ENCODE results near the gene WWOX. TPM values are rescaled to one million over a fixed set of nuclear protein-coding genes. Genes with fewer than 3 reads are reported as not detected.

The WWOX gene
- total and polyA plus RNA-seq, 2 donors (not counting 1 experiment from before 2014, with no cell fraction given): 10.5 to 42.3 TPM

DNA sequence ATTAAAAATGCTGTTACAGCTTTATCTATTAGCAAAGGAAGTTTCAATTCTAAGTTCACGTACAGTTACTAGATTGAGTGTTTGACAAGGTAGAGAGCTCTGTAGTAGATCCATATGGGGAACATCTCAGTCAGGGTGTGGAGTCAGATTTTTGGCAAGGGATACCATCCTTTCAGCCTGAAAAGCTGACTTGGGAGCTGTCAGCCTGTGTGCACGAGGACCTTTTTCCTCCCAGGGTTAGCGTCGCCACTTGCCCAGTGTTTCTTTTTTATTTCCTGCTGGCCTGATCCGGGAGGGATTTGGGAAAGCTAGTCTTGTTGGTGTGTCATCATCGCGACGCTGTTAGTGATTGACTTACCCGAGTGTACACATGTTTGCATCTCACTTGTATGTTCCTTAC is 29.5 kb downstream of the WWOX start:
- H3K36me3 ChIP-seq (replicated peaks in 1 of 2; ENCODE audit: control extremely low read depth in 1 of 2, control insufficient read depth in 1 of 2, extremely low read depth in 1 of 2, insufficient read depth in 2 of 2, low read length in 1 of 2): no peaks in the 10 kb centered on the region
- ChIA-PET CTCF (interaction anchor here (0.7 kb wide), 1 partner anchor 1015 kb away, joined by 3 read pairs; no protein-coding TSS in a partner anchor), POLR2A (no interaction called here)
- Mint-ChIP-seq H3K9me3 (ENCODE audit: insufficient read depth) (peaks cover 5% of the 10 kb centered on the region), H3K27me3 (no peaks in the 10 kb centered on the region), H3K27ac (no peak overlapping the region), H3K4me1 (no peaks in the 10 kb centered on the region), H3K4me3 (no peak overlapping the region)
- no peak for TF ChIP-seq EZH2 (IDR thresholded peaks at IDR 0.05; ENCODE audit: borderline replicate concordance, insufficient read depth, low read depth, low read length, poor library complexity, severe bottlenecking)
- no peaks in the 10 kb centered on the region for H3K79me2 ChIP-seq (ENCODE audit: control insufficient read depth, insufficient read depth, low read length)
- H2AFZ ChIP-seq (ENCODE audit: insufficient read depth, low read depth, low read length, poor library complexity, severe bottlenecking): no peak overlapping the region
- H3K27me3 ChIP-seq (replicated peaks in 1 of 4; ENCODE audit: control extremely low read depth in 1 of 4, control insufficient read depth in 3 of 4, insufficient read depth in 4 of 4, low read length in 3 of 4): no peaks in the 10 kb centered on the region
- H3K4me3 ChIP-seq (ENCODE audit: control extremely low read depth in 1 of 5, extremely low read depth in 1 of 5, insufficient read depth in 1 of 5, low read depth in 2 of 5, low read length in 4 of 5): no peak overlapping the region
- no peak overlapping the region for H3K27ac ChIP-seq (ENCODE audit: low read length in 2 of 2)
- H3K4me1 ChIP-seq (ENCODE audit: control insufficient read depth in 2 of 2, insufficient read depth in 2 of 2, low read length in 2 of 2): no peaks in the 10 kb centered on the region
- no peaks in the 10 kb centered on the region for H3K9me3 ChIP-seq (ENCODE audit: control extremely low read depth in 1 of 3, control insufficient read depth in 2 of 3, insufficient read depth in 1 of 3, low read length in 2 of 3)
- WGBS (ENCODE audit: insufficient coverage): 94% methylated on average over 2 of the region's 9 CpGs
- DNase-seq (no peak), ATAC-seq (ENCODE audit: low read depth) (no peak)
- no peak overlapping the region for H3K4me2 ChIP-seq (replicated peaks; ENCODE audit: low read depth, low read length, poor library complexity, severe bottlenecking)
- intact Hi-C loops (cut with micrococcal nuclease): no loop called here
- no peak overlapping the region for H3K9ac ChIP-seq (ENCODE audit: low read length)
- H4K20me1 ChIP-seq (ENCODE audit: control insufficient read depth, insufficient read depth, low read length, poor library complexity, severe bottlenecking): no peaks in the 10 kb centered on the region

DNA sequence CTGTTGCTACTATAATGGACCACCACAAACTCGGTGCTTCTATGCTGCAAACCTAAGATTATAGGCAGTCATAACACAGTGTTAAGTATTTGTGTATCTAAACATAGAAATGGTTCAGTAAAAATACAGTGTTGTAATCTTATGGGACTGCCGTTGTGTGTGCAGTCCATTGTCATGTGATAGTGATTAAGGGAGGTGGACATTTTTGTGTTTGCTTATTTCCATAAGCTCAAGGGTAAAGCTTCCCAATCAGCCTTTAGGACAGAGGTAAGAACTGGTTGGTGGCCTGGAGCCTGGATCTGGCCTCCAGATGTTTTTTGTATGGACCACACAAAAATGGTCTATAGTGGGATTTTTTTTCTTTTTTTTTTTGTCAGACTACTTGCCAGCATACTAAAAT is 29.9 kb downstream of the WWOX start:
- no peak for DNase-seq
- Histone ChIP-seq H4K20me1 (ENCODE audit: control insufficient read depth, insufficient read depth, low read length, poor library complexity, severe bottlenecking) (no peaks in the 10 kb centered on the region), H3K9ac (ENCODE audit: low read length) (no peak overlapping the region), H3K4me3 (ENCODE audit: control extremely low read depth in 1 of 5, extremely low read depth in 1 of 5, insufficient read depth in 1 of 5, low read depth in 2 of 5, low read length in 4 of 5) (no peak overlapping the region), H3K4me2 (replicated peaks; ENCODE audit: low read depth, low read length, poor library complexity, severe bottlenecking) (no peak overlapping the region), H3K4me1 (ENCODE audit: control insufficient read depth in 2 of 2, insufficient read depth in 2 of 2, low read length in 2 of 2) (no peaks in the 10 kb centered on the region), H3K27me3 (replicated peaks in 1 of 4; ENCODE audit: control extremely low read depth in 1 of 4, control insufficient read depth in 3 of 4, insufficient read depth in 4 of 4, low read length in 3 of 4) (no peaks in the 10 kb centered on the region), H3K79me2 (ENCODE audit: control insufficient read depth, insufficient read depth, low read length) (no peaks in the 10 kb centered on the region), H3K9me3 (ENCODE audit: control extremely low read depth in 1 of 3, control insufficient read depth in 2 of 3, insufficient read depth in 1 of 3, low read length in 2 of 3) (no peaks in the 10 kb centered on the region), H3K27ac (ENCODE audit: low read length in 2 of 2) (no peak overlapping the region), H2AFZ (ENCODE audit: insufficient read depth, low read depth, low read length, poor library complexity, severe bottlenecking) (no peak overlapping the region), H3K36me3 (replicated peaks in 1 of 2; ENCODE audit: control extremely low read depth in 1 of 2, control insufficient read depth in 1 of 2, extremely low read depth in 1 of 2, insufficient read depth in 2 of 2, low read length in 1 of 2) (no peaks in the 10 kb centered on the region)
- Mint-ChIP-seq H3K9me3 (ENCODE audit: insufficient read depth) (peaks cover 5% of the 10 kb centered on the region), H3K27me3 (no peaks in the 10 kb centered on the region), H3K4me1 (no peaks in the 10 kb centered on the region), H3K4me3 (no peak overlapping the region), H3K27ac (no peak overlapping the region)
- POLR2A ChIA-PET: no interaction called here
- no peak for ATAC-seq (ENCODE audit: low read depth)
- CTCF ChIA-PET: interaction anchor here (0.7 kb wide), 1 partner anchor 1015 kb away, joined by 3 read pairs; no protein-coding TSS in a partner anchor
- no peak for TF ChIP-seq EZH2 (IDR thresholded peaks at IDR 0.05; ENCODE audit: borderline replicate concordance, insufficient read depth, low read depth, low read length, poor library complexity, severe bottlenecking)
- TF ChIP-seq, protein P1, sequence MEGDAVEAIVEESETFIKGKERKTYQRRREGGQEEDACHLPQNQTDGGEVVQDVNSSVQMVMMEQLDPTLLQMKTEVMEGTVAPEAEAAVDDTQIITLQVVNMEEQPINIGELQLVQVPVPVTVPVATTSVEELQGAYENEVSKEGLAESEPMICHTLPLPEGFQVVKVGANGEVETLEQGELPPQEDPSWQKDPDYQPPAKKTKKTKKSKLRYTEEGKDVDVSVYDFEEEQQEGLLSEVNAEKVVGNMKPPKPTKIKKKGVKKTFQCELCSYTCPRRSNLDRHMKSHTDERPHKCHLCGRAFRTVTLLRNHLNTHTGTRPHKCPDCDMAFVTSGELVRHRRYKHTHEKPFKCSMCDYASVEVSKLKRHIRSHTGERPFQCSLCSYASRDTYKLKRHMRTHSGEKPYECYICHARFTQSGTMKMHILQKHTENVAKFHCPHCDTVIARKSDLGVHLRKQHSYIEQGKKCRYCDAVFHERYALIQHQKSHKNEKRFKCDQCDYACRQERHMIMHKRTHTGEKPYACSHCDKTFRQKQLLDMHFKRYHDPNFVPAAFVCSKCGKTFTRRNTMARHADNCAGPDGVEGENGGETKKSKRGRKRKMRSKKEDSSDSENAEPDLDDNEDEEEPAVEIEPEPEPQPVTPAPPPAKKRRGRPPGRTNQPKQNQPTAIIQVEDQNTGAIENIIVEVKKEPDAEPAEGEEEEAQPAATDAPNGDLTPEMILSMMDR (IDR thresholded peaks at IDR 0.05): no peak
- intact Hi-C loops (cut with micrococcal nuclease): no loop called here
- WGBS (ENCODE audit: insufficient coverage): 100% methylated on average over 1 of the region's 2 CpGs
